A673 (cell line): ENCODE measurements around the gene IFITM5. TPM values are rescaled to one million over a fixed set of nuclear protein-coding genes. Genes with fewer than 3 reads are reported as not detected.

Source experiments
- BruUV-seq: library from RNA; stranded (reverse); fragments of 400-500 nt; replicated peaks from 2 replicates; lab custom pipeline; 2021; lab: Mats Ljungman, UMichigan
- CTCF ChIA-PET: fragments of 300-600 bp; sonication (Branson Sonifier 250); formaldehyde crosslinking; loops from one replicate; lab custom pipeline; 2022; ENCODE audit warnings: antibody characterized with exemption; lab: Charles Lee
- POLR2A ChIA-PET: fragments of 300-600 bp; sonication (Branson Sonifier 250); formaldehyde crosslinking; loops from one replicate; lab custom pipeline; 2022; ENCODE audit warnings: antibody characterized with exemption; ENCODE audit not compliant: low non-redundant PET; lab: Charles Lee
- DNase-seq: peaks from one replicate; pipeline ENCODE4 v3.0.0-alpha.2; 2015; ENCODE audit warnings: low spot score
- H3K27ac ChIP-seq: fragments of 200-600 bp; sonication (generic); 2 replicates; pipeline ENCODE4 v1.5.1; 2016; ENCODE audit warnings: mixed run types, low read depth, mild to moderate bottlenecking, mixed read lengths, antibody characterized with exemption, low read length; ENCODE audit not compliant: poor library complexity, severe bottlenecking
- H3K27me3 ChIP-seq: fragments of 200-600 bp; sonication (generic); replicated peaks from 2 replicates; pipeline ENCODE4 v1.6.1; 2017; ENCODE audit warnings: mixed run types, low read depth, mild to moderate bottlenecking, mixed read lengths, antibody characterized with exemption, low read length; ENCODE audit not compliant: insufficient read depth, poor library complexity
- H3K36me3 ChIP-seq: fragments of 200-600 bp; sonication (generic); 2 replicates; pipeline ENCODE4 v1.6.1; 2016; ENCODE audit warnings: mixed run types, mild to moderate bottlenecking, mixed read lengths, antibody characterized with exemption, low read length; ENCODE audit not compliant: insufficient read depth, poor library complexity, severe bottlenecking
- H3K4me1 ChIP-seq: fragments of 200-600 bp; sonication (generic); 2 replicates; pipeline ENCODE4 v1.6.1; 2017; ENCODE audit warnings: mixed run types, mild to moderate bottlenecking, mixed read lengths, antibody characterized with exemption, low read length; ENCODE audit not compliant: insufficient read depth, poor library complexity, severe bottlenecking
- H3K4me3 ChIP-seq: fragments of 200-600 bp; sonication (generic); 2 replicates; pipeline ENCODE4 v1.5.1; 2016; ENCODE audit warnings: low read depth, mixed run types, mild to moderate bottlenecking, mixed read lengths, low read length; ENCODE audit not compliant: poor library complexity, severe bottlenecking
- H3K9me3 ChIP-seq: fragments of 200-600 bp; sonication (generic); 2 replicates; pipeline ENCODE4 v1.6.1; 2016; ENCODE audit warnings: mixed run types, low read depth, mild to moderate bottlenecking, mixed read lengths, antibody characterized with exemption, low read length; ENCODE audit not compliant: poor library complexity, severe bottlenecking
- EZH2 ChIP-seq: fragments of 200-600 bp; sonication (generic); IDR thresholded peaks from 2 replicates; pipeline ENCODE4 v1.6.1; 2017; ENCODE audit warnings: borderline replicate concordance, low read depth, mild to moderate bottlenecking, mixed read lengths, antibody characterized with exemption, low read length; ENCODE audit not compliant: poor library complexity, severe bottlenecking
- intact Hi-C: fragments of 100-400 bp; cut with micrococcal nuclease; formaldehyde crosslinking; loops from one replicate; pipeline ENCODE4 v1.10.0; 2022; ENCODE audit not compliant: unreplicated experiment
- total RNA-seq: library from RNA; stranded (reverse); gene quantifications from 2 replicates; pipeline ENCODE4 v1.2.3, GENCODE V29; 2021
- TF ChIP-seq, protein P1 (sequence below): fragments of 300-800, 200-600 bp; sonication (generic); conservative IDR thresholded peaks from 2 replicates; pipeline ENCODE4 v1.5.1; 2017; ENCODE audit warnings: low read depth, mild to moderate bottlenecking, antibody characterized with exemption, low read length, moderate library complexity, mixed read lengths

The IFITM5 gene
- total RNA-seq, 1 experiment from 2014 or later = not detected

DNA sequence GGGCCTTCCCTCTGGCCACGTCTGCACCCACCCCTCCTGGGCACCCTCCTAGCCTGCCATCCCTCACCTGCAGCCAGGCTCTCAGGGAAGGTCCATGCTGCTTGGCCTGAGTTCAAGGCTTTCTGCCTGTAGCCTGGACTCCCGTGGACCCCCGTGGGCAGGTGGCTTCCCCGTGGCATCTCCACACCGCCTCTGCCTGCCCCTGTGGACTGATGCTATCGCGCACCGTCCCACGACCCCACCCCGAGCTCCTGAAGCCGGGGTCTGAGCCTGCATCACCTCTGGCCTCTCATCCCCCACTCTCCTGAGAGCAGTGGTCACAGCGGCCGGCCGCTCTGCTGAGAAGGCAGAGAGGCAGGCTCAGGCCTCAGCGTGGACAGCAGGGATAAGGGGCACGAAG is 4.5 kb downstream of the IFITM5 start:
- ChIA-PET POLR2A (no interaction called here), CTCF (no interaction called here)
- Histone ChIP-seq H3K4me3 (no peak overlapping the region), H3K9me3 (no peaks in the 10 kb centered on the region), H3K4me1 (peaks cover 2% of the 10 kb centered on the region), H3K36me3 (no peaks in the 10 kb centered on the region), H3K27ac (no peak overlapping the region), H3K27me3 (no peaks in the 10 kb centered on the region)
- TF ChIP-seq EZH2 = no peak
- TF ChIP-seq, protein P1, sequence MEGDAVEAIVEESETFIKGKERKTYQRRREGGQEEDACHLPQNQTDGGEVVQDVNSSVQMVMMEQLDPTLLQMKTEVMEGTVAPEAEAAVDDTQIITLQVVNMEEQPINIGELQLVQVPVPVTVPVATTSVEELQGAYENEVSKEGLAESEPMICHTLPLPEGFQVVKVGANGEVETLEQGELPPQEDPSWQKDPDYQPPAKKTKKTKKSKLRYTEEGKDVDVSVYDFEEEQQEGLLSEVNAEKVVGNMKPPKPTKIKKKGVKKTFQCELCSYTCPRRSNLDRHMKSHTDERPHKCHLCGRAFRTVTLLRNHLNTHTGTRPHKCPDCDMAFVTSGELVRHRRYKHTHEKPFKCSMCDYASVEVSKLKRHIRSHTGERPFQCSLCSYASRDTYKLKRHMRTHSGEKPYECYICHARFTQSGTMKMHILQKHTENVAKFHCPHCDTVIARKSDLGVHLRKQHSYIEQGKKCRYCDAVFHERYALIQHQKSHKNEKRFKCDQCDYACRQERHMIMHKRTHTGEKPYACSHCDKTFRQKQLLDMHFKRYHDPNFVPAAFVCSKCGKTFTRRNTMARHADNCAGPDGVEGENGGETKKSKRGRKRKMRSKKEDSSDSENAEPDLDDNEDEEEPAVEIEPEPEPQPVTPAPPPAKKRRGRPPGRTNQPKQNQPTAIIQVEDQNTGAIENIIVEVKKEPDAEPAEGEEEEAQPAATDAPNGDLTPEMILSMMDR = no peak
- intact Hi-C loops = no loop called here
- BruUV-seq = no TSS peak
- DNase-seq = no peak

DNA sequence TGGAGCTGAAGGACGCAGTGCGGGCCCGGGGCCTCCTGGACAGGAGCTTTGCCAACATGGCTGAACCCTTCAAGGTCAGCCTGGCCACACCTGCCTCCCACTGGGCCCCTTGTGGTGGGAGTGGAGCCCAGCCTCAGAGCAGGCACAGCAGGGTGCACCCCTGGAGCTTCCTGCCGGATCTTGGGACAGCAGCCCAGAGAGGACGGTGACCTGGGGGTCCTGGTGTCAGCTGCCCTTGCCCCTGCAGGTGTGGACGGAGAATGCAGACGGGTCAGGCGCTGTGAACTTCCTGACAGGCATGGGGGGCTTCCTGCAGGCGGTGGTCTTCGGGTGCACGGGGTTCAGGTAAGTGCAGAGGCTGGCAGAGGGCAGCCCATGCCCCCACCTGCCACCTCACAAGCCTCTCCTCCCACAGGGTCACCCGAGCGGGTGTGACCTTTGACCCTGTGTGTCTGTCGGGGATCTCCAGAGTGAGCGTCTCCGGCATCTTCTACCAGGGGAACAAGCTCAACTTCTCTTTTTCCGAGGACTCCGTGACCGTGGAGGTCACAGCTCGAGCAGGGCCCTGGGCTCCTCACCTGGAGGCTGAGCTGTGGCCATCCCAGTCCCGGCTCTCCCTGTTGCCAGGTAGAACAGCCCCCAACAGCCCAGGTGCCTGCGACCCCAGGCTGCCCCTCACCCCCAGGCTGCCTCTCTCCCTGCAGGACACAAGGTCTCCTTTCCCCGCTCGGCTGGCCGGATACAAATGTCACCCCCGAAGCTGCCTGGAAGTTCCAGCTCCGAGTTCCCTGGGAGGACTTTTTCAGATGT is 5.3 kb downstream of the IFITM5 start:
- no peak overlapping the region for H3K27ac ChIP-seq
- CTCF ChIA-PET = no interaction called here
- no peaks in the 10 kb centered on the region for H3K36me3 ChIP-seq
- no TSS peak for BruUV-seq
- no peak overlapping the region for H3K4me3 ChIP-seq
- intact Hi-C loops = no loop called here
- POLR2A ChIA-PET = no interaction called here
- no peaks in the 10 kb centered on the region for H3K27me3 ChIP-seq
- H3K4me1 ChIP-seq = peaks cover 6% of the 10 kb centered on the region
- no peak for DNase-seq
- no peaks in the 10 kb centered on the region for H3K9me3 ChIP-seq
- TF ChIP-seq, protein P1 = no peak
- TF ChIP-seq EZH2 = no peak

DNA sequence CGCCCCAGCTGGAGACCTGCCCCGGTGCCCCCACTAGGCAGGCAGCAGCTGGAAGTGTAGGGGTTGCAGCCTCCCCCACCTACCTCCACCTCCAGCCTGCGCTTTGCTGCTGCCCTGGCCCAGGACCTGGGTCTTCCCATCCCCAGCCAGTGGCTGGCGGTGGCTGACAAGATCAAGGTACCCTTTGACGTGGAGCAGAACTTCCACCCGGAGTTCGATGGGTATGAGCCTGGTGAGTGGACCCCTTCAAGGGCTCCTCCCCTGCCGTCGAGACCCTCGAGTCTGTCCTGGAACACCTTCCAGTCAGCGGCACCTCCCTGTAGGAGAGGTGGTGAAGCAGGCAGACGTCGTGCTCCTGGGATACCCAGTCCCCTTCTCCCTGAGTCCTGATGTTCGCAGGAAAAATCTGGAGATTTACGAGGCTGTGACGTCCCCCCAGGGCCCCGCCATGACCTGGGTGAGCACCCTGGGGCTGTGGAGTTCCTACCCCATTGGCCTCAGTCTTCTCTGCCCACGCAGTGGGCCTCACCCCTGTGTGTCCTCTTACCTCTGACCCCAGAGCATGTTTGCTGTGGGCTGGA is 6.0 kb downstream of the IFITM5 start:
- POLR2A ChIA-PET = no interaction called here
- peaks cover 6% of the 10 kb centered on the region for H3K4me1 ChIP-seq
- H3K27me3 ChIP-seq = no peaks in the 10 kb centered on the region
- no peaks in the 10 kb centered on the region for H3K9me3 ChIP-seq
- no peaks in the 10 kb centered on the region for H3K36me3 ChIP-seq
- no TSS peak for BruUV-seq
- CTCF ChIA-PET = no interaction called here
- intact Hi-C loops = no loop called here
- TF ChIP-seq, protein P1 = no peak
- no peak for TF ChIP-seq EZH2
- H3K4me3 ChIP-seq = no peak overlapping the region
- no peak overlapping the region for H3K27ac ChIP-seq
- DNase-seq = no peak
